ENCODE results near the gene HLA-E.

The HLA-E gene

GRCh38 chr6:30489081-30490025 lies at the start of gene HLA-E:
TSS of gene HLA-E (plus strand) at chr6:30489509. CDS start at chr6:30489532, 23 bp downstream.
- Histone ChIP-seq H3K4me1 (ENCODE audit: insufficient read depth, low read length) (0 out of 2 replicates have a peak, but pooled peaks cover 2% of the 10 kb centered on the region), H3K36me3 (ENCODE audit: insufficient read depth, low read length) (peaks cover 5% of the 10 kb centered on the region; the same call in 1 of the 2 replicates), H3K9ac (ENCODE audit: low read depth, low read length) (peak within 1 kb of the TSS; percentile 77), H3K9me3 (ENCODE audit: control insufficient read depth, insufficient read depth, low read length) (no peaks in the 10 kb centered on the region)

GRCh38 chr6:30441171-30441570 lies 48.1 kb upstream of the HLA-E start:
- Histone ChIP-seq H3K36me3 (ENCODE audit: insufficient read depth, low read length) (no peaks in the 10 kb centered on the region), H3K9ac (ENCODE audit: low read depth, low read length) (no peak overlapping the region), H3K9me3 (ENCODE audit: control insufficient read depth, insufficient read depth, low read length) (no peaks in the 10 kb centered on the region), H3K4me1 (ENCODE audit: insufficient read depth, low read length) (no peaks in the 10 kb centered on the region)

GRCh38 chr6:30443657-30444450 lies 45.5 kb upstream of the HLA-E start:
- H3K9me3 ChIP-seq (ENCODE audit: control insufficient read depth, insufficient read depth, low read length) = no peaks in the 10 kb centered on the region
- no peaks in the 10 kb centered on the region for H3K4me1 ChIP-seq (ENCODE audit: insufficient read depth, low read length)
- H3K36me3 ChIP-seq (ENCODE audit: insufficient read depth, low read length) = no peaks in the 10 kb centered on the region
- 0 out of 2 replicates have a peak overlapping the region, but pooled peaks have one; percentile 23 for H3K9ac ChIP-seq (ENCODE audit: low read depth, low read length)

GRCh38 chr6:30444451-30444742 lies 44.9 kb upstream of the HLA-E start:
- Histone ChIP-seq H3K4me1 (ENCODE audit: insufficient read depth, low read length) (no peaks in the 10 kb centered on the region), H3K9me3 (ENCODE audit: control insufficient read depth, insufficient read depth, low read length) (no peaks in the 10 kb centered on the region), H3K9ac (ENCODE audit: low read depth, low read length) (0 out of 2 replicates have a peak overlapping the region, but pooled peaks have one; percentile 23), H3K36me3 (ENCODE audit: insufficient read depth, low read length) (no peaks in the 10 kb centered on the region)

GRCh38 chr6:30446259-30446658 lies 43.0 kb upstream of the HLA-E start:
- Histone ChIP-seq H3K9me3 (ENCODE audit: control insufficient read depth, insufficient read depth, low read length) (no peaks in the 10 kb centered on the region), H3K4me1 (ENCODE audit: insufficient read depth, low read length) (0 out of 2 replicates have a peak, but pooled peaks cover 3% of the 10 kb centered on the region), H3K9ac (ENCODE audit: low read depth, low read length) (no peak overlapping the region), H3K36me3 (ENCODE audit: insufficient read depth, low read length) (no peaks in the 10 kb centered on the region)

- H3K9me3 ChIP-seq (ENCODE audit: control insufficient read depth, insufficient read depth, low read length) = no peaks in the 10 kb centered on the region
- H3K36me3 ChIP-seq (ENCODE audit: insufficient read depth, low read length) = no peaks in the 10 kb centered on the region
- 0 out of 2 replicates have a peak, but pooled peaks cover 3% of the 10 kb centered on the region for H3K4me1 ChIP-seq (ENCODE audit: insufficient read depth, low read length)
- no peak overlapping the region for H3K9ac ChIP-seq (ENCODE audit: low read depth, low read length)
These were observed 42.1 kb upstream of the HLA-E start for GRCh38 chr6:30447237-30447636.

GRCh38 chr6:30450548-30450908 lies 38.8 kb upstream of the HLA-E start:
- no peaks in the 10 kb centered on the region for H3K36me3 ChIP-seq (ENCODE audit: insufficient read depth, low read length)
- no peaks in the 10 kb centered on the region for H3K9me3 ChIP-seq (ENCODE audit: control insufficient read depth, insufficient read depth, low read length)
- no peak overlapping the region for H3K9ac ChIP-seq (ENCODE audit: low read depth, low read length)
- H3K4me1 ChIP-seq (ENCODE audit: insufficient read depth, low read length) = 0 out of 2 replicates have a peak, but pooled peaks cover 3% of the 10 kb centered on the region

GRCh38 chr6:30450909-30451841 lies 38.1 kb upstream of the HLA-E start:
- Histone ChIP-seq H3K36me3 (ENCODE audit: insufficient read depth, low read length) (no peaks in the 10 kb centered on the region), H3K9me3 (ENCODE audit: control insufficient read depth, insufficient read depth, low read length) (no peaks in the 10 kb centered on the region), H3K4me1 (ENCODE audit: insufficient read depth, low read length) (0 out of 2 replicates have a peak, but pooled peaks cover 3% of the 10 kb centered on the region), H3K9ac (ENCODE audit: low read depth, low read length) (no peak overlapping the region)

- no peaks in the 10 kb centered on the region for H3K9me3 ChIP-seq (ENCODE audit: control insufficient read depth, insufficient read depth, low read length)
- 0 out of 2 replicates have a peak, but pooled peaks cover 3% of the 10 kb centered on the region for H3K4me1 ChIP-seq (ENCODE audit: insufficient read depth, low read length)
- no peaks in the 10 kb centered on the region for H3K36me3 ChIP-seq (ENCODE audit: insufficient read depth, low read length)
- H3K9ac ChIP-seq (ENCODE audit: low read depth, low read length) = no peak overlapping the region
These were observed 36.4 kb upstream of the HLA-E start for GRCh38 chr6:30452736-30453507.

- Histone ChIP-seq H3K9ac (ENCODE audit: low read depth, low read length) (no peak overlapping the region), H3K9me3 (ENCODE audit: control insufficient read depth, insufficient read depth, low read length) (no peaks in the 10 kb centered on the region), H3K36me3 (ENCODE audit: insufficient read depth, low read length) (no peaks in the 10 kb centered on the region), H3K4me1 (ENCODE audit: insufficient read depth, low read length) (0 out of 2 replicates have a peak, but pooled peaks cover 3% of the 10 kb centered on the region)
These were observed 35.7 kb upstream of the HLA-E start for GRCh38 chr6:30453508-30454116.

- Histone ChIP-seq H3K9ac (ENCODE audit: low read depth, low read length) (no peak overlapping the region), H3K36me3 (ENCODE audit: insufficient read depth, low read length) (no peaks in the 10 kb centered on the region), H3K9me3 (ENCODE audit: control insufficient read depth, insufficient read depth, low read length) (no peaks in the 10 kb centered on the region), H3K4me1 (ENCODE audit: insufficient read depth, low read length) (no peaks in the 10 kb centered on the region)
These were observed 30.2 kb upstream of the HLA-E start for GRCh38 chr6:30459145-30459544.

GRCh38 chr6:30461055-30461454 lies 28.3 kb upstream of the HLA-E start:
- H3K9ac ChIP-seq (ENCODE audit: low read depth, low read length) = no peak overlapping the region
- no peaks in the 10 kb centered on the region for H3K9me3 ChIP-seq (ENCODE audit: control insufficient read depth, insufficient read depth, low read length)
- H3K4me1 ChIP-seq (ENCODE audit: insufficient read depth, low read length) = no peaks in the 10 kb centered on the region
- H3K36me3 ChIP-seq (ENCODE audit: insufficient read depth, low read length) = no peaks in the 10 kb centered on the region

GRCh38 chr6:30462482-30462881 lies 26.8 kb upstream of the HLA-E start:
- H3K4me1 ChIP-seq (ENCODE audit: insufficient read depth, low read length) = no peaks in the 10 kb centered on the region; the same call in 1 of the 2 replicates
- no peaks in the 10 kb centered on the region for H3K36me3 ChIP-seq (ENCODE audit: insufficient read depth, low read length)
- no peak overlapping the region for H3K9ac ChIP-seq (ENCODE audit: low read depth, low read length)
- H3K9me3 ChIP-seq (ENCODE audit: control insufficient read depth, insufficient read depth, low read length) = no peaks in the 10 kb centered on the region

All from ES-I3 (cell line).